Hepatocyte (in vitro differentiated cells): ENCODE results near the gene SRPK1.

Experiments
- CTCF ChIP-seq: fragments of 200-600 bp; sonication (generic); IDR thresholded peaks from 2 replicates; pipeline ENCODE4 v1.5.1; 2016; ENCODE audit warnings: antibody characterized with exemption, mild to moderate bottlenecking; ENCODE audit not compliant: poor library complexity
- EZH2 ChIP-seq: fragments of 200-600 bp; sonication (generic); IDR thresholded peaks from 2 replicates; pipeline ENCODE4 v1.6.1; 2016; ENCODE audit warnings: antibody characterized with exemption, mild to moderate bottlenecking, borderline replicate concordance

- TF ChIP-seq CTCF (no peak), EZH2 (no peak)
Measured at GRCh38 chr6:35970181-35970580, 49.3 kb upstream of the SRPK1 start.
